GM12875 (cell line): Measurements from ENCODE around the gene RASGRP4.

Experiments used
- H3K4me3 ChIP-seq: one replicate; pipeline ENCODE4 v1.5.1; 2011; ENCODE audit warnings: low read depth, low read length, control low read depth
- CTCF ChIP-seq: IDR thresholded peaks from 2 replicates; pipeline ENCODE4 v1.5.1; 2011; ENCODE audit warnings: low read depth, mild to moderate bottlenecking, control low read depth, inconsistent platforms, low read length, moderate library complexity, borderline replicate concordance; ENCODE audit not compliant: insufficient read depth

Gene RASGRP4

GRCh38 chr19:38359242-38360021 lies 66.6 kb downstream of the RASGRP4 start:
- no peak for TF ChIP-seq CTCF
- no peak overlapping the region for H3K4me3 ChIP-seq
